Measurements from ENCODE around the gene OR10Z1.

Gene OR10Z1

GRCh38 chr1:158577561-158577960, 27.5 kb upstream of the OR10Z1 start:
- no peak overlapping the region for H3K4me3 ChIP-seq (replicated peaks; ENCODE audit: insufficient read depth, low read length)
- no peak for DNase-seq (ENCODE audit: low read depth in 1 of 2, low spot score in 1 of 2)
- TF ChIP-seq CTCF (IDR thresholded peaks at IDR 0.05; ENCODE audit: insufficient read depth, low read length) (no peak), SPI1 (IDR thresholded peaks at IDR 0.05; ENCODE audit: borderline replicate concordance, low read depth) (no peak), REST (IDR thresholded peaks at IDR 0.05; ENCODE audit: insufficient replicate concordance, low read depth) (no peak)
- no peak overlapping the region for H3K27ac ChIP-seq (replicated peaks)
- no peaks in the 10 kb centered on the region for H3K27me3 ChIP-seq (ENCODE audit: insufficient read depth, poor library complexity, severe bottlenecking)

- TF ChIP-seq REST (IDR thresholded peaks at IDR 0.05; ENCODE audit: insufficient replicate concordance, low read depth) (no peak), SPI1 (IDR thresholded peaks at IDR 0.05; ENCODE audit: borderline replicate concordance, low read depth) (no peak), POLR2AphosphoS5 (IDR thresholded peaks at IDR 0.05; ENCODE audit: low read depth) (no peak), GABPA (IDR thresholded peaks at IDR 0.05; ENCODE audit: low read depth) (no peak), CTCF (IDR thresholded peaks at IDR 0.05; ENCODE audit: insufficient read depth, low read length) (no peak)
- H3K4me3 ChIP-seq (replicated peaks; ENCODE audit: insufficient read depth, low read length): no peak within 1 kb of the TSS
- DNase-seq (ENCODE audit: low read depth in 1 of 2, low spot score in 1 of 2): no peak
- no peak within 1 kb of the TSS for H3K27ac ChIP-seq (replicated peaks)
- no peaks in the 10 kb centered on the region for H3K27me3 ChIP-seq (ENCODE audit: insufficient read depth, poor library complexity, severe bottlenecking)
Measured at GRCh38 chr1:158579733-158580132, 25.3 kb upstream of the OR10Z1 start, which contains the start of gene OR10X1. Gene OR10X1 (minus strand): TSS chr1:158579899. CDS start chr1:158579899, 0 bp downstream.

- DNase-seq (ENCODE audit: low read depth in 1 of 2, low spot score in 1 of 2): no peak
- TF ChIP-seq SPI1 (IDR thresholded peaks at IDR 0.05; ENCODE audit: borderline replicate concordance, low read depth) (no peak), GABPA (IDR thresholded peaks at IDR 0.05; ENCODE audit: low read depth) (no peak), REST (IDR thresholded peaks at IDR 0.05; ENCODE audit: insufficient replicate concordance, low read depth) (no peak), POLR2AphosphoS5 (IDR thresholded peaks at IDR 0.05; ENCODE audit: low read depth) (no peak), CTCF (IDR thresholded peaks at IDR 0.05; ENCODE audit: insufficient read depth, low read length) (no peak)
- no peaks in the 10 kb centered on the region for H3K27me3 ChIP-seq (ENCODE audit: insufficient read depth, poor library complexity, severe bottlenecking)
- no peak overlapping the region for H3K27ac ChIP-seq (replicated peaks)
- H3K4me3 ChIP-seq (replicated peaks; ENCODE audit: insufficient read depth, low read length): no peak overlapping the region
Measured at GRCh38 chr1:158583962-158584361, 21.1 kb upstream of the OR10Z1 start.

Data from HL-60 (cell line).